GM12873 (cell line): ENCODE results near the gene GNS.

Experiments
- CTCF ChIP-seq: IDR thresholded peaks from 2 replicates; pipeline ENCODE4 v1.5.1; 2012; ENCODE audit warnings: low read depth, mild to moderate bottlenecking, moderate library complexity, low read length, control low read depth; ENCODE audit not compliant: insufficient read depth; ENCODE audit errors: missing control alignments

Gene GNS

GRCh38 chr12:64733857-64734256 lies 25.3 kb downstream of the GNS start:
- no peak for TF ChIP-seq CTCF

- TF ChIP-seq CTCF: no peak
Observed at GRCh38 chr12:64731683-64732082, 27.5 kb downstream of the GNS start.

- no peak for TF ChIP-seq CTCF
Observed at GRCh38 chr12:64730588-64730969, 28.6 kb downstream of the GNS start.

- TF ChIP-seq CTCF: no peak
Observed at GRCh38 chr12:64729909-64730587, 29.2 kb downstream of the GNS start.

GRCh38 chr12:64724201-64724745 lies 34.9 kb downstream of the GNS start:
- no peak for TF ChIP-seq CTCF

GRCh38 chr12:64723630-64724029 lies 35.6 kb downstream of the GNS start:
- TF ChIP-seq CTCF: no peak

GRCh38 chr12:64722835-64723234 lies 36.4 kb downstream of the GNS start:
- TF ChIP-seq CTCF: no peak
